ENCODE measurements around the gene CYLC2.

- TF ChIP-seq CTCF (conservative IDR thresholded peaks at IDR 0.05; ENCODE audit: low read depth, low read length): no peak
- no peak for TF ChIP-seq EZH2phosphoT487 (IDR thresholded peaks at IDR 0.05; ENCODE audit: borderline replicate concordance, low read length)
Observed at GRCh38 chr9:102975251-102975650, 19.9 kb upstream of the CYLC2 start.
